Stimulated activated memory B cell treated with anti-CD40 and anti-IgM and Interleukin-4, amounts not matched to agents 10 μg/mL and 1 μg/mL and 100 μg/mL, for 72 hours (primary cell): Measurements from ENCODE around the gene KCND3.
"Not testable (repeated sequence)": the region's sequence is repeated elsewhere in the genome, so short reads cannot be mapped to it uniquely, and the experiment has no call there.

ENCODE experiments used
- ATAC-seq: fragments of 150-1000 bp; cut with Tn5 transposase; 2 replicates; pipeline ENCODE4 v1.10.0; 2021
- H3K27ac Mint-ChIP-seq: one replicate; pipeline ENCODE4 v1.8.0; 2022; ENCODE audit warnings: mild to moderate bottlenecking, mixed read lengths
- H3K27me3 Mint-ChIP-seq: one replicate; pipeline ENCODE4 v1.8.0; 2022; ENCODE audit warnings: mixed read lengths
- H3K36me3 Mint-ChIP-seq: one replicate; pipeline ENCODE4 v1.8.0; 2022; ENCODE audit warnings: mixed read lengths
- H3K4me1 Mint-ChIP-seq: one replicate; pipeline ENCODE4 v1.8.0; 2022; ENCODE audit warnings: mixed read lengths
- H3K4me3 Mint-ChIP-seq: one replicate; pipeline ENCODE4 v1.8.0; 2022; ENCODE audit warnings: mild to moderate bottlenecking, moderate library complexity, mixed read lengths
- H3K9me3 Mint-ChIP-seq: one replicate; pipeline ENCODE4 v1.8.0; 2022; ENCODE audit warnings: mixed read lengths

KCND3 gene

GRCh38 chr1:111801071-111801850 lies 188.2 kb downstream of the KCND3 start:
- ATAC-seq, result no peak
- Mint-ChIP-seq H3K9me3 (no peaks in the 10 kb centered on the region), H3K4me1 (peaks cover 23% of the 10 kb centered on the region), H3K27me3 (no peaks in the 10 kb centered on the region), H3K27ac (no peak overlapping the region), H3K4me3 (no peak overlapping the region), H3K36me3 (no peaks in the 10 kb centered on the region)

GRCh38 chr1:111799722-111800121 lies 189.7 kb downstream of the KCND3 start:
- H3K4me3 Mint-ChIP-seq, H3K36me3 Mint-ChIP-seq, H3K27me3 Mint-ChIP-seq, ATAC-seq, H3K27ac Mint-ChIP-seq, H3K9me3 Mint-ChIP-seq: not testable (repeated sequence)
- peaks cover 10% of the 10 kb centered on the region for H3K4me1 Mint-ChIP-seq

- no peak for ATAC-seq
- H3K9me3 Mint-ChIP-seq, result no peaks in the 10 kb centered on the region
- H3K36me3 Mint-ChIP-seq, result no peaks in the 10 kb centered on the region
- H3K4me3 Mint-ChIP-seq, result no peak overlapping the region
- H3K27me3 Mint-ChIP-seq, result peaks cover 14% of the 10 kb centered on the region
- H3K4me1 Mint-ChIP-seq, result peaks cover 19% of the 10 kb centered on the region
- no peak overlapping the region for H3K27ac Mint-ChIP-seq
Observed at GRCh38 chr1:111798580-111798979, 190.9 kb downstream of the KCND3 start.

- Mint-ChIP-seq H3K27me3 (peaks cover 30% of the 10 kb centered on the region), H3K36me3 (no peaks in the 10 kb centered on the region), H3K4me1 (peaks cover 26% of the 10 kb centered on the region), H3K9me3 (no peaks in the 10 kb centered on the region), H3K27ac (no peak overlapping the region), H3K4me3 (no peak overlapping the region)
- ATAC-seq, result no peak
Observed at GRCh38 chr1:111795401-111795800, 194.1 kb downstream of the KCND3 start.

GRCh38 chr1:111793923-111794322 lies 195.5 kb downstream of the KCND3 start:
- Mint-ChIP-seq H3K4me1 (peaks cover 28% of the 10 kb centered on the region), H3K36me3 (no peaks in the 10 kb centered on the region), H3K4me3 (no peak overlapping the region), H3K9me3 (no peaks in the 10 kb centered on the region), H3K27ac (no peak overlapping the region), H3K27me3 (peaks cover 36% of the 10 kb centered on the region)
- ATAC-seq, result no peak

- Mint-ChIP-seq H3K27me3 (peaks cover 46% of the 10 kb centered on the region), H3K27ac (no peak overlapping the region), H3K9me3 (no peaks in the 10 kb centered on the region), H3K4me3 (no peak overlapping the region), H3K4me1 (peaks cover 28% of the 10 kb centered on the region), H3K36me3 (no peaks in the 10 kb centered on the region)
- no peak for ATAC-seq
Observed at GRCh38 chr1:111792249-111792648, 197.2 kb downstream of the KCND3 start.

- Mint-ChIP-seq H3K9me3 (no peaks in the 10 kb centered on the region), H3K27ac (no peak overlapping the region), H3K36me3 (no peaks in the 10 kb centered on the region), H3K4me1 (peaks cover 28% of the 10 kb centered on the region), H3K4me3 (no peak overlapping the region), H3K27me3 (peaks cover 50% of the 10 kb centered on the region)
- no peak for ATAC-seq
Observed at GRCh38 chr1:111791776-111792175, 197.7 kb downstream of the KCND3 start.

- Mint-ChIP-seq H3K27me3 (peaks cover 57% of the 10 kb centered on the region), H3K36me3 (no peaks in the 10 kb centered on the region), H3K9me3 (no peaks in the 10 kb centered on the region), H3K4me1 (peaks cover 28% of the 10 kb centered on the region), H3K4me3 (no peak overlapping the region), H3K27ac (no peak overlapping the region)
- no peak for ATAC-seq
Observed at GRCh38 chr1:111789666-111790316, 199.7 kb downstream of the KCND3 start.

GRCh38 chr1:111789142-111789541 lies 200.3 kb downstream of the KCND3 start:
- Mint-ChIP-seq H3K36me3 (no peaks in the 10 kb centered on the region), H3K4me3 (no peak overlapping the region), H3K4me1 (peaks cover 25% of the 10 kb centered on the region), H3K9me3 (no peaks in the 10 kb centered on the region), H3K27me3 (peaks cover 50% of the 10 kb centered on the region), H3K27ac (no peak overlapping the region)
- no peak for ATAC-seq

GRCh38 chr1:111786669-111787207 lies 202.7 kb downstream of the KCND3 start:
- H3K27ac Mint-ChIP-seq, result no peak overlapping the region
- no peaks in the 10 kb centered on the region for H3K9me3 Mint-ChIP-seq
- ATAC-seq, result no peak
- H3K36me3 Mint-ChIP-seq, result peaks cover 6% of the 10 kb centered on the region
- no peak overlapping the region for H3K4me3 Mint-ChIP-seq
- peaks cover 9% of the 10 kb centered on the region for H3K4me1 Mint-ChIP-seq
- peaks cover 49% of the 10 kb centered on the region for H3K27me3 Mint-ChIP-seq

GRCh38 chr1:111784273-111784901 lies 205.1 kb downstream of the KCND3 start:
- H3K36me3 Mint-ChIP-seq, result peaks cover 6% of the 10 kb centered on the region
- no peaks in the 10 kb centered on the region for H3K9me3 Mint-ChIP-seq
- H3K27me3 Mint-ChIP-seq, result peaks cover 40% of the 10 kb centered on the region
- H3K4me3 Mint-ChIP-seq, result no peak overlapping the region
- H3K4me1 Mint-ChIP-seq, result no peaks in the 10 kb centered on the region
- ATAC-seq, result no peak
- H3K27ac Mint-ChIP-seq, result no peak overlapping the region

- no peaks in the 10 kb centered on the region for H3K4me1 Mint-ChIP-seq
- ATAC-seq, result no peak
- H3K27me3 Mint-ChIP-seq, result peaks cover 22% of the 10 kb centered on the region
- H3K36me3 Mint-ChIP-seq, result peaks cover 12% of the 10 kb centered on the region
- no peak overlapping the region for H3K27ac Mint-ChIP-seq
- no peaks in the 10 kb centered on the region for H3K9me3 Mint-ChIP-seq
- no peak overlapping the region for H3K4me3 Mint-ChIP-seq
Observed at GRCh38 chr1:111779546-111779945, 209.9 kb downstream of the KCND3 start.

- ATAC-seq, result no peak
- H3K36me3 Mint-ChIP-seq, result peaks cover 12% of the 10 kb centered on the region
- peaks cover 21% of the 10 kb centered on the region for H3K27me3 Mint-ChIP-seq
- no peaks in the 10 kb centered on the region for H3K9me3 Mint-ChIP-seq
- no peak overlapping the region for H3K27ac Mint-ChIP-seq
- no peaks in the 10 kb centered on the region for H3K4me1 Mint-ChIP-seq
- H3K4me3 Mint-ChIP-seq, result no peak overlapping the region
Observed at GRCh38 chr1:111778541-111779051, 210.9 kb downstream of the KCND3 start.

- Mint-ChIP-seq H3K36me3 (peaks cover 8% of the 10 kb centered on the region), H3K27ac (no peak overlapping the region), H3K4me1 (no peaks in the 10 kb centered on the region), H3K4me3 (no peak overlapping the region), H3K27me3 (peaks cover 16% of the 10 kb centered on the region), H3K9me3 (no peaks in the 10 kb centered on the region)
- no peak for ATAC-seq
Observed at GRCh38 chr1:111778066-111778465, 211.4 kb downstream of the KCND3 start.

GRCh38 chr1:111777301-111777700 lies 212.2 kb downstream of the KCND3 start:
- ATAC-seq, result no peak
- no peak overlapping the region for H3K4me3 Mint-ChIP-seq
- no peaks in the 10 kb centered on the region for H3K4me1 Mint-ChIP-seq
- H3K36me3 Mint-ChIP-seq, result peaks cover 6% of the 10 kb centered on the region
- H3K9me3 Mint-ChIP-seq, result no peaks in the 10 kb centered on the region
- no peak overlapping the region for H3K27ac Mint-ChIP-seq
- peaks cover 11% of the 10 kb centered on the region for H3K27me3 Mint-ChIP-seq
